ENCODE data around the gene TRIM3.

DNA sequence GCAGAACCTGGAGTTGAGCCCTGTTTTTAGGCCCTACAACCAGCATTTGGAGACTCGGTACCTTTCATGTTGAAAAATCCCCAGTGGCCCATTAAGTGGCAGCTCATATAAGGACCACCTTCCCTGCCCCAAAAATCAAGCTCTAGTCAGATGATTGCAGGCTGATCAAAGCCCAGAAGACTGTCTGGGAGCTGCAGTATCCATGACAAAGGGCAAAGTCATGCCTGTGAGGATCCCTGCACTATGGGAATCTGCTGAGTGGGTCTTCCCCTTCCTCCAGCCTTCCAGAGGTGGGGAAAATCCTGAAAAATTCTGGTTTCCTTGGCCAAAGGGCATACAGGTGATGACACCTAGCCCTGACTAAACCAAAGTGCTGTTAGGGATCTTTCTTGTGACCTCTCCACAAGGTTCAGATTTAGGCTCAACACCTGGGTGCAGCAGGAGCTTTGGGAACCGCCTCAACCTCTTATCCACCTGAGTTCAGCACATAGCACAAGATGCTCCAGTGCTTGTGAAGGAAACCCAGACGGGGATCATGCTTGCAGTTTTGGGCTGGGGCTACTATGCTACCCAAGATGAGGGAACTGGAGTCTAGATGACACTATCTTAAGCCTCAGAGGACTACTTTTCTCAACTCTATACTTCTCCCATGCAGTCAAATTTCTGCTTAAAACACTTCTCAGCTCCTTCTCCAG is 1.2 kb upstream of the TRIM3 start:
- TF ChIP-seq, protein P1, sequence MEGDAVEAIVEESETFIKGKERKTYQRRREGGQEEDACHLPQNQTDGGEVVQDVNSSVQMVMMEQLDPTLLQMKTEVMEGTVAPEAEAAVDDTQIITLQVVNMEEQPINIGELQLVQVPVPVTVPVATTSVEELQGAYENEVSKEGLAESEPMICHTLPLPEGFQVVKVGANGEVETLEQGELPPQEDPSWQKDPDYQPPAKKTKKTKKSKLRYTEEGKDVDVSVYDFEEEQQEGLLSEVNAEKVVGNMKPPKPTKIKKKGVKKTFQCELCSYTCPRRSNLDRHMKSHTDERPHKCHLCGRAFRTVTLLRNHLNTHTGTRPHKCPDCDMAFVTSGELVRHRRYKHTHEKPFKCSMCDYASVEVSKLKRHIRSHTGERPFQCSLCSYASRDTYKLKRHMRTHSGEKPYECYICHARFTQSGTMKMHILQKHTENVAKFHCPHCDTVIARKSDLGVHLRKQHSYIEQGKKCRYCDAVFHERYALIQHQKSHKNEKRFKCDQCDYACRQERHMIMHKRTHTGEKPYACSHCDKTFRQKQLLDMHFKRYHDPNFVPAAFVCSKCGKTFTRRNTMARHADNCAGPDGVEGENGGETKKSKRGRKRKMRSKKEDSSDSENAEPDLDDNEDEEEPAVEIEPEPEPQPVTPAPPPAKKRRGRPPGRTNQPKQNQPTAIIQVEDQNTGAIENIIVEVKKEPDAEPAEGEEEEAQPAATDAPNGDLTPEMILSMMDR (conservative IDR thresholded peaks at IDR 0.05; ENCODE audit: low read depth, low read length): no peak
- no peak for TF ChIP-seq EZH2phosphoT487 (IDR thresholded peaks at IDR 0.05; ENCODE audit: borderline replicate concordance, low read length)

All from PC-3 (cell line).